Measurements from ENCODE around the gene KCNJ8.
"Not testable (repeated sequence)": the region's sequence is repeated elsewhere in the genome, so short reads cannot be mapped to it uniquely, and the experiment has no call there.

The KCNJ8 gene

DNA sequence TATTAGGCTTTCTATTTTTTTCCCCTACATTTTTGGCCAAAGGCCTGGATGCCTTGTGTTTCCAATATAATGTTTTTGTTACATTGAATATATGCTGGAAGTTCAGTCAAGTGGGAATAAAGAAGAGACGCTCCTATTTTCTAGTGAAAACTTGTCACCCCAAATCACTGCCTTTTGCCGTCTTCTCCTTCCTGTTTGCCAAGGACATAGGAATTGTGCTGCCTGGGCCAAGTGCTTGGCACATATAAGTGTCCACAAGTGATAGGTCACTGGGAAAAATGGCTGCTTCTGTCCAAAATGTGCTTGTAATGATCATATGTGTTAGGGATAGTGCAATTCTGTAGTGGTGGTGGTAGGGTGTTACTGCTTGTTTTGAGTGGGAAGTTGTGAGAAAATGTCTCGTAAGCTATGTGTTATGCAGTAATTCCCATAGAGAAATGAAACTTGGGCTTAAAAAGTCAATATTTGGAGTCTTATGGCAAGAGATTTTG lies 11.6 kb upstream of the KCNJ8 start:
- no peak for DNase-seq

DNA sequence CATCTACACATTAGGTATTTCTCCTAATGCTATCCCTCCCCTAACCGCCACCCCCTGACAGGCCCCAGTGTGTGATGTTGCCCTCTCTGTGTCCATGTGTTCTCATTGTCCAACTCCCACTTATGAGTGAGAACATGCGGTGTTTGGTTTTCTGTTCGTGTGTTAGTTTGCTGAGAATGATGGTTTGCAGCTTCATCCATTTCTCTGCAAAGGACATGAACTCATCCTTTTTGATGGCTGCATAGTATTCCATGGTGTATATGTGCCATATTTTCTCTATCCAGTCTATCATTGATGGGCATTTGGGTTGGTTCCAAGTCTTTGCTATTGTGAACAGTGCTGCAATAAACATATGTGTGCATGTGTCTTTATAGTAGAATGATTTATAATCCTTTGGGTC lies 8.2 kb upstream of the KCNJ8 start:
- not testable (repeated sequence) for DNase-seq

DNA sequence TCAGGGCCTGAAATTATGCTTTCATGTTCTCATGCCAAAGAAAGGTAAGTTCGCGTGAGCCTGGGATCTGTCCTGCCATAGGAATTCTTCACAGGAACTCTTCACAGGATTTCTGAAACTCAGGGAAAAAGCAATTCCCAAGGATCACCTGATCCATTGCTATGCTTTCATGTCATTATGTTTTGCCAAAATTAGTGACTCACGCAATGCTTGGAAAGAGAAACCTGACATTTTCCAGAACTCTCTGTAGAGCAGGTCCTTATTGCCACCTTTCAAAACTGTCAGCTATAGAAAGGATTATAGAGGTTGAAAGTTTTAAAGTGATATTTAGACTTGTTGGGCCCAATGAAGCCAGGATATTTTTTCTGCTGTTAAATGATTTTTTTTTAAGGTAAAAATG lies 6.3 kb upstream of the KCNJ8 start:
- DNase-seq, result no peak

DNA sequence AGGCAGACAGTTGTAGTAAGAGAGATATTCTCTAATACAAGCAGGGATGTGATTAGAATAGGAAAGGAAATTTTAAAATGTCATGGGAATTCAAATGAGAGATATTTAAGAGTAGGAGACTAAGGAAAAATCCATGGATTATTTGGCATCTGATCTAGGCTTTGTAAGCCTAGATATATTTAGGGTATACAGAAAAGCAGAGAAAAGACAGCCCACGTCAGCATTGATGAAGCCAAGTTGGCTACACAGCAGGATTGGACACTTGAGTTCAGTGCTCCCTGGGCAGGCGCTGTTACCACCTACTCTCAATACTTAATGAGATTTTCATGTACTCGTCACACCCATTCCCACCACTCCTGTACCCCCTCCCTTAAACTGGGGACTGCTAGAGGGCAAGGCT lies 1.7 kb upstream of the KCNJ8 start:
- DNase-seq, result no peak

DNA sequence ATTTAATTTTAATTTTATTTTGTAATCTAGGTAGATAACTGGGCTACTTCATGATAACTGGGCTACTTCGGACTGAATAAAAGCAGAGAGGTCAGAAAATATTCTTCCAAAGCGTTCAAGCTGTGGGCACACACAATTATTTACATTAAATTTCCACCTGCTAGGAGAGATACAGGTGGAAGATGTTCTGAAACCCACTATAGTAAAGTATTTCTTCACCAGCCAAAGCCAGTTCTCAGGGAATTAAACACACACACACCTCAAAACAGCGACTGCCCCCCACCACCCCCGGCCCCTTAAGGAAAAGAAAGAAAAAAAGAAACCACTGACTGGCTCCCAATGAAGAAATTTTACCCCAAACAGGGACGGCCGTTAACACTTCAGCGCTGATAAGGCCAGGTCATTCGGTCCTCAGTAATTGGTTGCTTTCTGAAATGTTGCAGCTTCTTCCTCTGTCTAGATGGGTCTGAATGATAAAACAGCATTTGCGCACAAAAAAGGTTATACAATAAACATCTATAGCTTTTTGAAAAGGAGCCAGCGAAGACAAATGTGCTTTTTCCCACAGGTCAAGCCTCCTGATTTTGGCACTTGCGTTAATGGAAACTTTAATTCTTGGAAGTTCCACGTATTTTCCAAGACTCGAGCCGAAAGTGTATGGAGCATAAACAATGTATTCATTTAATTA lies 771 bp upstream of the KCNJ8 start:
- DNase-seq, result no peak

DNA sequence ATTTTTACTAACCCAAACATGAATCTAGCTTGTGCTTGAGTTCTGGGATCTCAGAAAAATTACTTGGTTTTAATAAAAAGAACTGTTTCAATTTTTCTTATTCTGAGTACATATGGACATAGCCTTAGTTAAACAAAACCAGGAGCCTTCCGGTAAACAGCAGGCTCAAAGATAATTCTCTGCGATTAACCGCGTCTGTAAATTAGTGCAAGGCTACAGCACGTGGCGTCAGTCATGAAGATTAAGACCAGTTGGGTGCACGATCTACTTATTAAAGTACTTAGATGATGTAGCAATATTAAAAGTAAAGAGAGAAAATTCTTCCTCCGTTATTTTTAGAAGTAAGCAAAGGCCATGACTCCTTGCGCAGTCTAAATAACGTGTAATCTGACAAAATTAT lies 700 bp downstream of the KCNJ8 start:
- no peak for DNase-seq

DNA sequence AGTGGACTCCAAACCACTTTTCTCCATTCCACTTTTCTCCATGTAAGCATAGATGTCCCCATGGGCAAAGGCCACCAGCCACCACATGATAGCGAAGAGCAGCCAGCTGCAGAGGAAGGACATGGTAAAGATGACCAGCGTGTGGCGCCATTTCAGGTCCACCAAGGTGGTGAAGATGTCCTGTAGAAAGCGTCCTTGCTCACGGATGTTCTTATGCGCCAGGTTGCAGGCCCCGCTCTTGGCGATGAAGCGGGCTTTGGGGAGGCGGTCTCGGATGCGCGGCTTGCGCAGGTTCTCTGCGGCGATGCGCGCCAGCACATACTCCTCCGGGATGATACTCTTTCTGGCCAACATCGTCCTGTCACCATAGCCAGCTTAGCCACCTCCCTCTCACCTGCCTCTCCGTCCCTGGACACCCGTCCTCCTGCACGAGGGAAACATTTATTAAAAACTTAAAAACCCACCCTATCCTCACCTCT lies 1.2 kb downstream of the KCNJ8 start:
- DNase-seq, result peak; percentile 27

DNA sequence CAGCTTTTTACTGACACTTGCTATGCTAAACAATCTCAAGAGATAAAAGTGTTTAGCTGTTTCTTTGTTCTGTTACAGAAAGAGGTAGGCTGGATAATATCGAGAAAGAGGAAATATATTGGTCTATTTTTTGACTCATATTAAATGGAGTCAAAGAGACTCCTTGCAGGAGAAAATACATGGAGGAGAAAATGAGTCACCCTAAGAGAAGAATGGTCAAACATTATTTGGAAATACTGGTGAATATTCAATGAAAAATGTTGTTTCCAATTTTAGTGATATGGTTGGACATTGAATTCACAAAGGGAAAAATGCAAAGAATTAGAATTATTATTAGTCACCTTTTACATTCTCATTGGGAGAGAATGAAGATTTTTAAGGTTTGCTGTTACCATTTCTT lies 3.2 kb downstream of the KCNJ8 start:
- peak; percentile 67 for DNase-seq

DNA sequence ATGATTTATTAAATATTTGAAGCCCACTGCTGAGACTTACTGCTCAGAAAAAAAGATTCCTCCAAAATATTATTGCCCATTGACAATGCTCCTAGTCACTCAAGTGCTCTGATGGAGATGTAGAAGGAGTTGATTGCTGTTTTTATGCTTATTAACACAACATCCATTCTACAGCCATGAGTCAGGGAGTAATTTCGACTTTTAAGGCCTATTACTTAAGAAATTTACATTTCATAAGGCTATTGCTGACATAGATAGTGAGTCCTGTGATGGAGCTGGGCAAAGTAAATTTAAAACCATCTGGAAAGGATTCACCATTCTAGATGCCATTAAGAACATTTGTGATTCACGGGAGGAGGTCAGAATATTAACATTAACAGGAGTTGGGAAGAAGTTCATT lies 5.2 kb downstream of the KCNJ8 start:
- no peak for DNase-seq

DNA sequence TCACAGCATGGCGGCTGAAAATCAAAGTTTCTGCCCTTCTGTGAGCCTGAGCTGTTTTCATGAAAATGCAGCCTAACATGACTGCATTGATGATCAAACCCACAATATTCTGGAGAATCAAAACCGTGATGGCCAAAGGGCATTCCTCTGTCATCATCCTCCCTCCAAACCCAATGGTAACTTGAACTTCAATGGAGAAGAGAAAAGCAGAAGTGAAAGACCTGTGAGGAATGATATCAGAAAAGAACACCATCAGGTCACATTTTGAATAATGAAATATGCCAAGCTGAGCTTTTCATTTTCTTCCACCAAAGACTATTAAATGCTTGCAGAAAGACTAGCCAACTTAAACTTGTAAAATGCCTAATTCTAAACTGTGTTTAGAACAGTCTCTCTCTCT lies 8.1 kb downstream of the KCNJ8 start:
- no peak for DNase-seq

DNA sequence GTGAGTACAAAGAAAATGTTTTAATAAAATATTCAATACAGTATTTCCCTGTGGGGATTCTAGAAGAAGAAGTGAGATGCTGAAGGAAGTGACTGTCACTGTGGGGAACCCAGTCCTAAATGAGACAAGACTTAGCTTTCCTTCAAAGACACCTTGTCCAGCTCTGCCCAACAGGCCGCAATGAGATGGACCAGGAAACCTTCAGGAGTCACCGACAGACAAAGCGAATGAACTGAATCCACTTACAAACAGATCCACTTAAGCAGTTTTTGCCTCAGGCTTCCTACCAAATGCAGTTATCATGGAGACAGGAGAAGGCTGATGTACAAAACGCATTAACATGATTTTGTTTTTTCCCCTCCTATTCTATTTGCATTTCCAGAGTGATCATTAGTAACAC lies 9.6 kb downstream of the KCNJ8 start:
- no peak for DNase-seq

DNA sequence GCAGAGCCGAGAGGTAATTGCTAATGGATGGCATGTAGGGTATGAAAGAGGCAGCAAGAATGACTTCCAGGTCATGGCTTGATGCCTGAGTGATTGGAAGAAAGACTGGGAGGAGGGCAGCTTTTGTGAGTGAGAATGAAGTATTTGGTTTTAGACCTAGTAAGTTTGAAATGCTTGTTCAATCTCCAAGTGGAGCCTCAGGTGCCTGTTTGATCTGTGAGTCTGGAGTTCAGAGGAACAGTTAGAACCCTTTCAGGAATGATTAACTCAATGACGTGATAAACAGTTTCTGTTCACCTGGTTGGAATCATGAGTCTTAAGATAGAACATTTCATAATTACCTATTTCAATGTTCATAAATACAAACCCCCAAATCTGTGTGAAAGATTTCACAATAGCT lies 10.4 kb downstream of the KCNJ8 start:
- DNase-seq, result no peak

DNA sequence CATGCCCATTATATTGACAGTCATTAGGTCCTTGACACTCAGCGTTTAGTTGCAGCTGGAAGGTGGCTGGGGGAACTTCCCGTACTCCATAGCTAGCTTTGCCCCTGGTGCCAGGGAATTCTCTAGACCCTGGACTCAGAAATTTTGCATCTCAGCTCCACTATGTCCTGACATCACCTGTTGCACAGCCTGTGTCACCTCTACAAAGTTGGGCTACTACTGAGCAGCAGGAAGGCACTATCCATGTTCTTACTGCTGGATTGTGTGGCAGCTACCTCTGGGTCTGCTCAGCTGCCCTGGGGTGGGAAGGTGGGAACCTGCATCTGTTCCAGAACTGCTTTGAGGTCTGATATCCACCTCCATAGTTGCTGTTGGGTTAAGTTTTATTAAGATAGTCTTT lies 11.0 kb downstream of the KCNJ8 start:
- DNase-seq, result no peak

DNA sequence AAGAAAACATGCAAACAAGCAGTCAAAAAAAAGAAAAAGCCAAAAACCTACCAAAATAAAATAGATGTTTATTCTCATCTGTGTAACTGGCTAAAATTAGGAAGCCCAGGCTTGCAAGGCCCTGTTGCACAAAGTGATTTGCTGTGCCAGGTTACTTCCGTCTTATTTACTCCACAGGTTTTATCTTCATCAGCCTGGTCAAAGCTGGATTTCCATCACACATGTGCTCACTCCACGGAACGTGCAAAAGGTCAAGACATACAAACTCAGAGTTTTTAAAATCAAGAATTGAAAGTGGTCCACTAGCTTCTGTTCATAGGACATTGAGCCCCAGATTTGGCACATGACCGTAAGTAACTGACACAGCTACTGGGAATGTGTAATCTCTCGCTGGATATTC lies 14.8 kb downstream of the KCNJ8 start:
- no peak for DNase-seq

DNA sequence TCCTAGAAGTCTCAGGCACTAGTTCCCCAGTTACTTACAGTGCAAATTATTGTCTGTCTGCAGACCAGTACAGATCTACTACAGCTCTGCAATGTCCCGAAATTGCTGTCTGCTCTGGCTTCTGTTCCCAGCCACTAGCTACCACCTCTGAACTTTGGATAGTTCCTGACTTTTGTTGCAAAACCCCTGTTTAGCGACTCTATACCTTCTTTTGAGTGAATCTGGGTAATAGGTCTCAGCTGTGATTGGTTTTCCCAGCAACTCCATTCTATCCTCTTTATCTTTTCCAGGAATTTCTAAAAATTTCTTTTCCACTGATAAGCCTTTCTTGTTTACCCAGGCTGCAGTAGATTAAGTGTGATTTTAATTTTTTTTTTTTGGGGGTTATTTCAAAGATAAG lies 16.8 kb downstream of the KCNJ8 start:
- no peak for DNase-seq

DNA sequence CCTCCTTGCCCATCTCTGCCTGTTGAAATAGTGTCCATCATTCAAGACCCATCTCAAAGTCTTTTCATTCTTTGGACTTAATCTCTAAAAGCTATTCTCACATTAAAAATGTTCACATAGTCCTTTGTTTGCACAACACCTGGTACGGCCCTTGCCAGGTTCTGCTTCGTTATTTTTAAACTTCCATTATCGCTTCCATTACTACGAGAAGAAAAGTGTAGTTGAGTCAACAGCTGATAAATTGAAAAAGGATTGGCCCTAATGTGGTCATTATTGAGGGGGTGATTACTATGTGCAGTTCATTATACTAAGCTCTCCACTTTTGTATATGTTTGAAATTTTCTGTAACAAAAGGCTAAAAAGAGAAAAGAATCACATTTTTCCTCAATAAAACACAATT lies 17.8 kb downstream of the KCNJ8 start:
- no peak for DNase-seq

DNA sequence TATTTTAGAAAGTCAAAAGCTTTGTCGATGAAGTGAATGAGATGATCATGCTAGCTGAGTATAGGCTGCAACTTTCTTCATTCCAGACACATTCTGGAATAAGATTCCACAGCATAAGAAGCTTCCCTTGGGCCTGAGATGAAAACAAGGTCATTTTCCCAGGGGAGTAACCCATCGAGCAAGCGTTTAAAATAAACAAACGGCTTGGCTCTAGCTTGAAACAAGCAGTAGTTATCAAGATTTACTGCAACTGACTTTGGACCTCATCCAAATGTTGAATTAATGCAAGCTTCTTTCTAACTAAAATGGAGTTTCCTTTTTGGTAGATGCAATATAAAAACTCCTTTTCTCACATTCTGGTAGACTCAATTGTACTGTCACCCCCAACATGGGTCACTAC lies 23.0 kb downstream of the KCNJ8 start:
- peak; percentile 63 for DNase-seq

DNA sequence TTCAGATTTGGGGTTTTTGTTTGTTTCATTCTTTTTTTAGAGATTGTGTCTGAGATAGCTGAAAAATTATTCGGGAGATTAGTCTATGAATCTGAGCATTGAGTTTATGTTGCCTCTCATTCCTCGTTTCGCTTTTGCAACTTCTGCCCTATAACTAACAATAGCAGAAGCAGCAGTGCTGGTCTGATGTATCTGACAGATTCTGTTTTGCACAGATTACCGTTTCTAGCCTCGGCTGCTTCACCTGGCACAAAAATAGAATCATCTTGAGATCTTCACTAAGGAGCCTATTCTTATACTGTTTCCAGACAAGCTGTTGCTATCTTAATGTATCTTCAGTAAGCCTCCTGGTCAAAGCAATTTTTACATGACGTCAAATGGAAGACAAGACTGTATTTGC lies 29.2 kb downstream of the KCNJ8 start:
- DNase-seq, result no peak

DNA sequence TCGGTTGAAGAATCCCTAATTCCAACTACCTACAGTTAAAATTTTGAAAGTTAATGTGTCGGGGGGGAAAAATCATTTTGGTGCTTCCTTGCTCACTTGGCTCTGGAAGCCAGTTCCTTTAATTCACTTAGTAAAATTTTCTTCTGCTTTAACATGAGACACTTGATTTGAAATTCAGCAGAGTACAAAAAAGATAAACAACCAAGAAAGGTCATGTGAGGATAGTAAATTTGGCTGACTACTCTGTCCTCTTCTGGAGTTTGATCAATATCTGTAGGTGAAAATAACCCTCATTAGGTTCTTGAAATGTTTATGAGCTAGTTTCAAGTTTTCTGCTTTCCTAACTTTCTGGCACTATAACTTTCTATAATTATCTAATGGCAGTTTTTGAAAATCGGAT lies 43.4 kb downstream of the KCNJ8 start:
- DNase-seq, result no peak

DNA sequence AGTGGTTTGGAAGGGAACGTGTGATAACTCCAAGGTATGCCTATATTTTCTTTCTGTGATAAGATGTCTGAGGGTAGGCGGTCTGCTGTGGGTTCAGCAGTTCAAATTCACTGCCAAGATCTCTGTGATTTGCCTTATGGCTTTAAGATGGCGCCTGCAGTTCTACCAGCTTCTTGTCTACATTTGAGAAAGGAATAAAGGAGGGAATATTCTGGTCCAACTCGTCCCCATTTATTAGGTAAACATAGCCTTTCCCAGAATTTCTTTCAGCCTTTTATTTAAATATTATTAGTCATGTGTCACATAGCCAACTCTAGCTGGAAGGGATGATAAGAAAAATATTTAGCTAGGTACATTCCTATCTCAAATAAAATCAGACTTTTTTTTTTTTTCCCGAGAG lies 48.8 kb downstream of the KCNJ8 start:
- no peak for DNase-seq

DNA sequence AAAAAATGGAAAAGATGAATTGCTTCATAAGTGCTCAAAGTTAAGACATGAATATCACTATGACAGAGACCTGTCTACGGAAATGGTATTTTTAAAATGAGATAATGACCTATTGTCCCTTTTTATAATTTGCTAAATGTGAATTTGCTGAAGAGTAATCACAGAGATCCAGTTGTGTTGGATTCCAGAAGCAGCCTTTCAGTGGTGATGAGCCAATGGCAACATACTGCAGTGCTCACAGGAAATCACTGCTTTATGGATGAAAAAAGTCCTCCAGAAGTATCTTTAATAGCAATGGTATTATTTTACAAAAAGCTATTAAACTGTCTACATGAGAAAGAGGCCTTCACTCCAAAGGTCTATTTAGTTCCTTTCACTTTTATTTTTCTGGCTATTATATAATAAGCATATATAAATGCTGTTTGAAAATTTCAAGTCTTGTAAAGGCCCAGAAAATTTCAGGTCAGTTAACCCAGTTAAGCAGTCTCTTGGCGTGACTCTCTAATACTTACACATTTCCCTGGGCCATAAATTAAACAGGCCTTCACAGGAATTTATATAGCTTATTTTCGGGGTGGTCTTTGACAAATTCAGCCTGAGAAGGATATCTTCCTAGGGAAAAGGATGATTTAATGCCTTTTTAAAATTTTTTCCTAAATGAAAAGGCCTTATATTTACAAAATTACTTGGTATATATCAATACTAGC lies 55.4 kb downstream of the KCNJ8 start:
- DNase-seq, result no peak

DNA sequence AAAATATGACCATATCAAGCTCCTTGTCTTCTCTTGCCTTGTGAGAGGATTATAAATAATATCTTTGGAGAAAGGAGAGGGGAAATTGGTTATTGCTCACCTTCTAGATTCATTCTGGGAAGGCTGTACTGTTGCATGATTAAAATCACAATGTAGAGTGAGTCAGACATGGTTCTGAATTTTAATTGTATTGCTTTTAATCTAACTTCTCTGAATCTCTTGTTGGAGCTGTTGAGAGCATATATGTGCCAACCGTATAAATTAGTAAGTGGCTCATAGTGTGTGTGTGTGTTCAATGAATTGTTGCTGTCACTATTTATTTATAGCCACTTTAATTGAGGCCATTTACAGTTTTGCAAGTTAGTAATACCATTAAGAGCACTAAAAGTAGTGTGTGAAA lies 56.1 kb downstream of the KCNJ8 start:
- DNase-seq, result no peak

DNA sequence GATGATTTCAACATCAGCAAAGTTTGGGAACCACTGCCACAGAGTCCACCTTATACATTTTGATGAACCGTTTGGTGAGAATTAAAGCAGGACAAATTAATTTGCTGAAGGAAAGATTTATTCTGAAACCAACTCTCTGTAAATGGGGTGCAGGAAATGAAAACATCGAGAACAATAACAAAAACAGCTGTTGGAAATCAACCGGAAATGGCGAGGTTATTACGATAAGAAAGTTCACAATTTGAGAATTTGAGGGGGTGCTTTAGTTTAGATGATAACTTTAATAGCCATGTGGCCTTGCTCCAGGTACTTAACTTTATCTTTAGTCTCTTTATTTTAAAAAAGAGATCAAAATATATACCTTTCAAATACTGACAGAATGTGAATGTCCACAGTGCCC lies 56.7 kb downstream of the KCNJ8 start:
- no peak for DNase-seq

DNA sequence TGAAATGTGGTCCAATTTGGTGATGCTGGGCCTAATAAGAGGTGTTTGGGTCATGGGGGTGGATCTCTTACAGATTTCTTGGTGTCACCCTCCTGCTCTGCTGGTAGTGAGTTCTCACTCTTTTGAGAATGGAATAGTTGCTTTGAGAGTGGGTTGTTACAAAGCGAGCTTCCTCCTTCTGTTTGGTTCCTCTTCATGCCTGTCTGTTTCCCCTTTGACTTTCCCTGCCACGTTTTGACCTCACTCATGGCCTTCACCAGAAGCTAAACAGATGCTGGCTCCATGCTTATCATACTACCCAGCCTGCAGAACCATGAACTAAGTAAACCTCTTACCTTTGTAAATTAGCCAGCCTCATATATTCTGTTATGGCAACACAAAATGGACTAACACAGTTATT lies 59.1 kb downstream of the KCNJ8 start:
- DNase-seq, result no peak
